IPS-15b (cell line): ENCODE data around the gene MAEL.
A peak's percentile ranks its signal among the peaks of the same experiment; 100 is the strongest.

Source experiments
- H3K27me3 ChIP-seq: one replicate; pipeline ENCODE4 v1.6.1; 2013; ENCODE audit warnings: low read length; ENCODE audit not compliant: control insufficient read depth, insufficient read depth
- H3K36me3 ChIP-seq: one replicate; pipeline ENCODE4 v1.6.1; 2013; ENCODE audit warnings: low read length; ENCODE audit not compliant: control insufficient read depth, insufficient read depth
- H3K4me1 ChIP-seq: one replicate; pipeline ENCODE4 v1.6.1; 2013; ENCODE audit warnings: mild to moderate bottlenecking, low read length; ENCODE audit not compliant: control insufficient read depth, insufficient read depth
- H3K4me3 ChIP-seq: one replicate; pipeline ENCODE4 v1.5.1; 2013; ENCODE audit warnings: low read depth, low read length
- H3K9ac ChIP-seq: one replicate; pipeline ENCODE4 v1.6.1; 2013; ENCODE audit warnings: low read depth, mild to moderate bottlenecking, low read length
- H3K9me3 ChIP-seq: one replicate; pipeline ENCODE4 v1.6.1; 2013; ENCODE audit warnings: mild to moderate bottlenecking, low read length; ENCODE audit not compliant: control insufficient read depth, insufficient read depth

The MAEL gene

DNA sequence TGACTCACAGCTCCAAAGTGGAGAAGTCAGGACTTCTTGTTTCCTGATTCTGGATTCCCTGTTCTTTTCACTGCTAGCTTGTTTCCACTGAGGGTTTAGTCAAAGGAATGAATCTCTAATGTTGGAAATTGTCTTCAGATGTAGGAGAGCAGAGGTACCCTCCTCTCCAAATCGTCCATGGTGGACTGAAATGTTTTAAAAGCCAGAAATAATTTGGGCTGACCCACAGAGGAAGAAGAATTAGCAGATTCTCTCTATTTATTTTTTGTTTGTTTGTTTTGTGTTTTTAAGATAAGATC, 70.7 kb downstream of the MAEL start:
- Histone ChIP-seq H3K27me3 (no peaks in the 10 kb centered on the region), H3K9ac (no peak overlapping the region), H3K4me1 (peaks cover 11% of the 10 kb centered on the region), H3K9me3 (no peaks in the 10 kb centered on the region), H3K4me3 (peak overlapping the region; percentile 45), H3K36me3 (no peaks in the 10 kb centered on the region)

DNA sequence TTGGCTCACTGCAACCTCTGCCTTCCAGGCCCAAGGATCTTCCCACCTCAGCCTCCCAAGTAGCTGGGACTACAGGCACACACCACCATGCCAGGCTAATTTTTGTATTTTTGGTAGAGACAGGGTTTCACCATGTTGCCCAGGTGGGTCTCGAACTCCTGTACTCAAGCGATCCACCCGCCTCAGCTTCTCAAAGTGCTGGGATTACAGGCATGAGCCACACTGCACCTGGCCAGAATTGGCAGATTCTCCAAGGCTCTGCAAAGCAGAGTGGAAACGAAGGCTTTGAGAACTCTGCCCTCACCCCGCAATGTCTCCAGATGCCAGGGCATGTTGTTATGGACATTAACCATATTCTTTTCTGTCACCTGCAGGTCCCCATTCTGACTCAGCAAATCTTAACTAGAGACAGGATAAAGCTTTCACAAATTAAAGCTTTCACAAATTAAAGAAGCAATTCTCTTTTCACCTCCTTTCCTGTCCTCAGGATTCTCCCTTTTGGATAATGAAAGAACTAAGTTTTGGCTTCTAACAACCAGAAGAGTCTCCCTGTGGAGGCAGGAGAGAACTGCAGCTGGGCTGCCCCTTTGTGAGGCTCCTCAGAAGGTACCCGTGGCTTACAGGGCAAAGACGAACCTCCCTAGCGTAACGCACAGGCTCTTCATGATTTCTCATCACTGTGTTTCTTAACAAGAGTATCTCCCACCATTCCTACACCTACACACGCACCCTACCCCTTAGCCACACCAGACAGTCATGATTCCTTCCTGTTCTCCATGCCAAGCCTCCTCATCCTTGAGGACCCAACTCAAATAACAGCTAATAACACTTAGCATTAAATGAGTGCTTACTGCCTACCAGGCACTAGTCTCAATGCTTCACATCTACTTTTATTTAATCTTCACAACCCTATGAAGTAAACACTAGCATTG, 71.3 kb downstream of the MAEL start:
- no peak overlapping the region for H3K9ac ChIP-seq
- no peaks in the 10 kb centered on the region for H3K9me3 ChIP-seq
- H3K4me1 ChIP-seq: peaks cover 11% of the 10 kb centered on the region
- H3K36me3 ChIP-seq: no peaks in the 10 kb centered on the region
- H3K27me3 ChIP-seq: no peaks in the 10 kb centered on the region
- H3K4me3 ChIP-seq: no peak overlapping the region

GRCh38 chr1:167061073-167061464, 72.0 kb downstream of the MAEL start:
- Histone ChIP-seq H3K36me3 (no peaks in the 10 kb centered on the region), H3K9ac (no peak overlapping the region), H3K4me1 (peaks cover 11% of the 10 kb centered on the region), H3K27me3 (no peaks in the 10 kb centered on the region), H3K4me3 (no peak overlapping the region), H3K9me3 (no peaks in the 10 kb centered on the region)

DNA sequence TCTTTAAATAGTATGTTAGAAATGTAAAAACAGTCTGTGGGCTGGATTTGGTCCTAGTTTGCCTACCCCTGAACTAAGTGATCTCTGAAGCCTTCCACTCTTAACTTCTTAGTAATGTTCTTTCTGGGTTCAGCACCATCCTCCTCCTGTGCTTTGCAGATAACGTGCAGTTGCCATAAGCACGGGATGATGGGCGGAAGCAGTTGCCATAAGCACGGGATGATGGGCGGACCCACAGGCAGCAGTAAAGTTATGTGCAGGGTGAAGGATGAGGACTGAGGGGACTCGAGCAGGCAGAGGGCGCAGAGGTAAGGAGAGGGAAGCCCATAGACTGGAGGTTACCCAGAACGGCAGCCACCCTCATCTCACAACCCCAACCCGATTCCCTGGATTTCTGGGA, 75.5 kb downstream of the MAEL start:
- Histone ChIP-seq H3K9me3 (no peaks in the 10 kb centered on the region), H3K4me1 (peaks cover 1% of the 10 kb centered on the region), H3K27me3 (no peaks in the 10 kb centered on the region), H3K9ac (no peak overlapping the region), H3K36me3 (no peaks in the 10 kb centered on the region), H3K4me3 (no peak overlapping the region)

- Histone ChIP-seq H3K4me3 (no peak overlapping the region), H3K9ac (no peak overlapping the region), H3K4me1 (no peaks in the 10 kb centered on the region), H3K36me3 (no peaks in the 10 kb centered on the region), H3K27me3 (no peaks in the 10 kb centered on the region), H3K9me3 (no peaks in the 10 kb centered on the region)
These were observed 76.4 kb downstream of the MAEL start for GRCh38 chr1:167065471-167065870.

- Histone ChIP-seq H3K27me3 (no peaks in the 10 kb centered on the region), H3K9ac (peak overlapping the region; percentile 70), H3K9me3 (no peaks in the 10 kb centered on the region), H3K36me3 (no peaks in the 10 kb centered on the region), H3K4me1 (no peaks in the 10 kb centered on the region), H3K4me3 (peak overlapping the region; percentile 43)
These were observed 77.4 kb downstream of the MAEL start for GRCh38 chr1:167066333-167067122.

- no peak overlapping the region for H3K4me3 ChIP-seq
- H3K4me1 ChIP-seq: no peaks in the 10 kb centered on the region
- no peaks in the 10 kb centered on the region for H3K9me3 ChIP-seq
- H3K36me3 ChIP-seq: no peaks in the 10 kb centered on the region
- no peaks in the 10 kb centered on the region for H3K27me3 ChIP-seq
- H3K9ac ChIP-seq: no peak overlapping the region
These were observed 78.8 kb downstream of the MAEL start for GRCh38 chr1:167067904-167068303.

DNA sequence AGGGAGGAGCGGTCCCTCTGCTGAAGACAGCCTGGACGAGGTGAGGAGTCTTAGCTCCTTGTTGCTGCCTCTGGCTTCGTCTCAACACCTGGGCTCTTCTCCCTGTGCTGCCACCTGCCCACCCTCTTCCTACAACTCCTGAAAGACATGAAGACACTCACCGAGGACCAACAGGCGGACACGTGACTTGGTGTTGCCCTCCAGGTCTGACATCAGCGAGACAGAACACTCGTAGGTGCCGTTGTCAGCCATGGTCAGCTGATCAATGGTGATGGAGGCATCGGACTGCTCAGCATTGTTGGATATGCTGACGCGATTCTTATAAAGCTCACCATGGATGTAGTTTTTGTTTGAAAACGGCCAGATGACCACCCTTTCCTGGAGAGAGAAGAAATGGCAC, 79.7 kb downstream of the MAEL start:
- H3K4me1 ChIP-seq: no peaks in the 10 kb centered on the region
- H3K9ac ChIP-seq: no peak overlapping the region
- H3K4me3 ChIP-seq: no peak overlapping the region
- no peaks in the 10 kb centered on the region for H3K27me3 ChIP-seq
- H3K9me3 ChIP-seq: no peaks in the 10 kb centered on the region
- no peaks in the 10 kb centered on the region for H3K36me3 ChIP-seq

GRCh38 chr1:167071286-167071685, 82.2 kb downstream of the MAEL start:
- H3K4me3 ChIP-seq: no peak overlapping the region
- H3K9me3 ChIP-seq: no peaks in the 10 kb centered on the region
- no peaks in the 10 kb centered on the region for H3K36me3 ChIP-seq
- H3K9ac ChIP-seq: no peak overlapping the region
- no peaks in the 10 kb centered on the region for H3K4me1 ChIP-seq
- no peaks in the 10 kb centered on the region for H3K27me3 ChIP-seq
